ENCODE measurements around the gene KRT80. TPM values are rescaled to one million over a fixed set of nuclear protein-coding genes. Genes with fewer than 3 reads are reported as not detected.

KRT80 gene
- total RNA-seq, 3 donors from 2014 or later (not counting 1 experiment from before 2014, with no cell fraction given): not detected

- TF ChIP-seq CTCF (IDR thresholded peaks at IDR 0.05): no peak
- 83% methylated on average over 16 of the region's 16 CpGs for WGBS (ENCODE audit: insufficient coverage)
- H3K27ac ChIP-seq (ENCODE audit: low read length): no peak overlapping the region
- Mint-ChIP-seq H3K27me3 (ENCODE audit: low read depth in 2 of 2) (peaks cover 0 to 13% of the 10 kb centered on the region in 2 donors), H3K27ac (no peak overlapping the region), H3K4me1 (peaks cover 0 to 4% of the 10 kb centered on the region in 2 donors), H3K4me3 (no peak overlapping the region), H3K9me3 (no peaks in the 10 kb centered on the region), H3K36me3 (no peaks in the 10 kb centered on the region)
- intact Hi-C loops (cut with micrococcal nuclease): no loop called here
- H3K4me3 ChIP-seq (ENCODE audit: low read length): no peak overlapping the region
- DNase-seq (no peak), ATAC-seq (no peak)
- peaks cover 29% of the 10 kb centered on the region for H3K4me1 ChIP-seq (ENCODE audit: control insufficient read depth, insufficient read depth, low read length)
- H3K36me3 ChIP-seq (ENCODE audit: control insufficient read depth, insufficient read depth, low read length): no peaks in the 10 kb centered on the region
- no peaks in the 10 kb centered on the region for H3K9me3 ChIP-seq (ENCODE audit: control insufficient read depth, insufficient read depth, low read length)
- no peaks in the 10 kb centered on the region for H3K27me3 ChIP-seq (ENCODE audit: control insufficient read depth, insufficient read depth, low read length)
These were observed 719 bp downstream of the KRT80 start for GRCh38 chr12:52190860-52191729.

GRCh38 chr12:52189376-52190174 is 2.2 kb downstream of the KRT80 start:
- Histone ChIP-seq H3K36me3 (ENCODE audit: control insufficient read depth, insufficient read depth, low read length) (no peaks in the 10 kb centered on the region), H3K27me3 (ENCODE audit: control insufficient read depth, insufficient read depth, low read length) (no peaks in the 10 kb centered on the region), H3K4me3 (ENCODE audit: low read length) (no peak overlapping the region), H3K4me1 (ENCODE audit: control insufficient read depth, insufficient read depth, low read length) (peaks cover 27% of the 10 kb centered on the region), H3K27ac (ENCODE audit: low read length) (no peak overlapping the region), H3K9me3 (ENCODE audit: control insufficient read depth, insufficient read depth, low read length) (no peaks in the 10 kb centered on the region)
- Mint-ChIP-seq H3K27ac (no peak overlapping the region), H3K4me1 (peaks cover 0 to 4% of the 10 kb centered on the region in 2 donors), H3K4me3 (no peak overlapping the region), H3K36me3 (no peaks in the 10 kb centered on the region), H3K9me3 (no peaks in the 10 kb centered on the region), H3K27me3 (ENCODE audit: low read depth in 2 of 2) (peaks cover 0 to 9% of the 10 kb centered on the region in 2 donors)
- intact Hi-C loops (cut with micrococcal nuclease): no loop called here
- 60% methylated on average over 3 of the region's 3 CpGs for WGBS (ENCODE audit: insufficient coverage)
- ATAC-seq: no peak
- DNase-seq: no peak
- TF ChIP-seq CTCF (IDR thresholded peaks at IDR 0.05): no peak

GRCh38 chr12:52188658-52189057 is 3.2 kb downstream of the KRT80 start:
- H3K9me3 ChIP-seq (ENCODE audit: control insufficient read depth, insufficient read depth, low read length): no peaks in the 10 kb centered on the region
- no peak for TF ChIP-seq CTCF (IDR thresholded peaks at IDR 0.05)
- no peaks in the 10 kb centered on the region for H3K36me3 ChIP-seq (ENCODE audit: control insufficient read depth, insufficient read depth, low read length)
- H3K27me3 Mint-ChIP-seq (ENCODE audit: low read depth in 2 of 2): peaks cover 0 to 9% of the 10 kb centered on the region in 2 donors
- no peak for DNase-seq
- peaks cover 0 to 4% of the 10 kb centered on the region in 2 donors for H3K4me1 Mint-ChIP-seq
- no peak overlapping the region for H3K4me3 Mint-ChIP-seq
- no peaks in the 10 kb centered on the region for H3K36me3 Mint-ChIP-seq
- WGBS (ENCODE audit: insufficient coverage): 84% methylated on average over 7 of the region's 7 CpGs
- no peak overlapping the region for H3K27ac Mint-ChIP-seq
- H3K4me3 ChIP-seq (ENCODE audit: low read length): no peak overlapping the region
- no peak for ATAC-seq
- intact Hi-C loops (cut with micrococcal nuclease): no loop called here
- no peaks in the 10 kb centered on the region for H3K27me3 ChIP-seq (ENCODE audit: control insufficient read depth, insufficient read depth, low read length)
- no peak overlapping the region for H3K27ac ChIP-seq (ENCODE audit: low read length)
- peaks cover 25% of the 10 kb centered on the region for H3K4me1 ChIP-seq (ENCODE audit: control insufficient read depth, insufficient read depth, low read length)
- no peaks in the 10 kb centered on the region for H3K9me3 Mint-ChIP-seq

Data from natural killer cell (primary cell).